CD4-positive, CD25-positive, alpha-beta regulatory T cell (primary cell): Measurements from ENCODE around the gene JMY. TPM values are rescaled to one million over a fixed set of nuclear protein-coding genes. Genes with fewer than 3 reads are reported as not detected.
"Not testable (repeated sequence)": the region's sequence is repeated elsewhere in the genome, so short reads cannot be mapped to it uniquely, and the experiment has no call there.

ENCODE experiments used
- ATAC-seq, 2 donors: fragments of 150-1000 bp; cut with Tn5 transposase; one replicate each; pipeline ENCODE4 v1.10.0; 2021; ENCODE audit warnings: low read depth in 2 of 2, moderate number of reproducible peaks in 2 of 2, moderate library complexity in 1 of 2
- DNase-seq, 3 donors: peaks; one replicate each; pipeline versions ENCODE4 v3.0.0 to v3.0.0-alpha.2; 2012 to 2022; ENCODE audit warnings: mixed read lengths in 1 of 3
- H3K27ac ChIP-seq: one replicate; pipeline ENCODE4 v1.7.0; 2013; ENCODE audit warnings: mild to moderate bottlenecking, low read length; ENCODE audit not compliant: insufficient read depth, poor library complexity, severe bottlenecking
- H3K27me3 ChIP-seq: one replicate; pipeline ENCODE4 v1.7.0; 2013; ENCODE audit warnings: low read length; ENCODE audit not compliant: control insufficient read depth, insufficient read depth
- H3K36me3 ChIP-seq: one replicate; pipeline ENCODE4 v1.7.0; 2013; ENCODE audit warnings: mild to moderate bottlenecking, low read length, moderate library complexity; ENCODE audit not compliant: control insufficient read depth, insufficient read depth
- H3K4me1 ChIP-seq: 2 replicates; pipeline ENCODE4 v1.7.0; 2013; ENCODE audit warnings: mild to moderate bottlenecking, low read length; ENCODE audit not compliant: insufficient read depth, control insufficient read depth, poor library complexity, severe bottlenecking
- H3K4me3 ChIP-seq: one replicate; pipeline ENCODE4 v1.7.0; 2013; ENCODE audit warnings: low read depth, mild to moderate bottlenecking, low read length, moderate library complexity
- H3K9me3 ChIP-seq, 2 experiments: 1 replicate in 1 of 2; 2 replicates in 1 of 2; pipeline ENCODE4 v1.7.0; 2013; ENCODE audit warnings: low read length in 2 of 2, mild to moderate bottlenecking in 1 of 2, moderate library complexity in 1 of 2; ENCODE audit not compliant: control insufficient read depth in 2 of 2
- H3K27ac Mint-ChIP-seq, 3 donors: one replicate each; pipeline ENCODE4 v1.8.0; 2020 to 2022; ENCODE audit warnings: mild to moderate bottlenecking in 3 of 3, mixed read lengths in 3 of 3, moderate library complexity in 2 of 3
- H3K27me3 Mint-ChIP-seq: one replicate; pipeline ENCODE4 v1.8.0; 2022; ENCODE audit warnings: mild to moderate bottlenecking, mixed read lengths
- H3K36me3 Mint-ChIP-seq: one replicate; pipeline ENCODE4 v1.8.0; 2020; ENCODE audit warnings: mixed read lengths
- H3K4me1 Mint-ChIP-seq, 4 donors: one replicate each; pipeline ENCODE4 v1.8.0; 2020 to 2022; ENCODE audit warnings: mixed read lengths in 4 of 4, mild to moderate bottlenecking in 1 of 4
- H3K4me3 Mint-ChIP-seq, 4 donors: one replicate each; pipeline ENCODE4 v1.8.0; 2020 to 2022; ENCODE audit warnings: mild to moderate bottlenecking in 4 of 4, mixed read lengths in 4 of 4, moderate library complexity in 3 of 4
- H3K9me3 Mint-ChIP-seq, 7 donors: one replicate each; pipeline ENCODE4 v1.8.0; 2020 to 2022; ENCODE audit warnings: mixed read lengths in 7 of 7, mild to moderate bottlenecking in 3 of 7, moderate library complexity in 2 of 7
- polyA plus RNA-seq, 4 donors: library from polyadenylated mRNA; unstranded; fragments of 300-500 nt; fragmentation: Illumina TruSeq; gene quantifications; one replicate each; pipeline ENCODE4 v1.2.3, GENCODE V29; 2021
- total RNA-seq: library from RNA; stranded (reverse); gene quantifications from one replicate; pipeline ENCODE4 v1.2.3, GENCODE V29; 2022

Gene JMY
- total and polyA plus RNA-seq, 5 donors from 2014 or later = 4.9 to 71.6 (median 6.2) TPM

GRCh38 chr5:79240561-79240960 is 4.6 kb downstream of the JMY start:
- peaks cover under 1% of the 10 kb centered on the region for H3K27me3 Mint-ChIP-seq
- Histone ChIP-seq H3K36me3 (no peaks in the 10 kb centered on the region), H3K27ac (no peak overlapping the region), H3K4me3 (peak overlapping the region; percentile 75), H3K9me3 (no peaks in the 10 kb centered on the region), H3K4me1 (peaks cover 51% of the 10 kb centered on the region), H3K27me3 (no peaks in the 10 kb centered on the region)
- peaks cover 5% of the 10 kb centered on the region for H3K36me3 Mint-ChIP-seq
- H3K4me3 Mint-ChIP-seq = peak overlapping the region; percentile 83 to 94 (median 86)
- peaks cover 42 to 75% (median 65%) of the 10 kb centered on the region in 4 donors for H3K4me1 Mint-ChIP-seq
- no peaks in the 10 kb centered on the region for H3K9me3 Mint-ChIP-seq
- DNase-seq (peak in 1 of 3 donors; percentile 23), ATAC-seq (no peak)
- H3K27ac Mint-ChIP-seq = no peak overlapping the region

GRCh38 chr5:79241535-79241979 is 5.6 kb downstream of the JMY start:
- Histone ChIP-seq H3K36me3 (no peaks in the 10 kb centered on the region), H3K9me3 (no peaks in the 10 kb centered on the region), H3K27ac (no peak overlapping the region), H3K4me3 (peak overlapping the region; percentile 75), H3K27me3 (no peaks in the 10 kb centered on the region), H3K4me1 (peaks cover 51% of the 10 kb centered on the region)
- Mint-ChIP-seq H3K9me3 (no peaks in the 10 kb centered on the region), H3K4me1 (peaks cover 50 to 83% (median 70%) of the 10 kb centered on the region in 4 donors), H3K36me3 (peaks cover 5% of the 10 kb centered on the region), H3K27me3 (no peaks in the 10 kb centered on the region), H3K27ac (peak overlapping the region in 2 of 3 donors; percentile 7 to 79), H3K4me3 (peak overlapping the region; percentile 65 to 94 (median 74))
- no peak for DNase-seq
- ATAC-seq = no peak

- H3K4me1 ChIP-seq = peaks cover 49% of the 10 kb centered on the region
- Mint-ChIP-seq H3K27me3 (no peaks in the 10 kb centered on the region), H3K4me3 (peak overlapping the region; percentile 65 to 94 (median 76)), H3K4me1 (peaks cover 55 to 87% (median 72%) of the 10 kb centered on the region in 4 donors), H3K9me3 (no peaks in the 10 kb centered on the region), H3K36me3 (peaks cover 5% of the 10 kb centered on the region), H3K27ac (peak overlapping the region; percentile 7 to 79 (median 12))
- H3K27me3 ChIP-seq = no peaks in the 10 kb centered on the region
- no peaks in the 10 kb centered on the region for H3K36me3 ChIP-seq
- H3K4me3 ChIP-seq = peak overlapping the region; percentile 75
- DNase-seq (no peak), ATAC-seq (no peak)
- H3K27ac ChIP-seq = no peak overlapping the region
- H3K9me3 ChIP-seq = no peaks in the 10 kb centered on the region
Measured at GRCh38 chr5:79242242-79243039, 6.5 kb downstream of the JMY start.

- no peak for DNase-seq
- no peak overlapping the region for H3K27ac Mint-ChIP-seq
- Histone ChIP-seq H3K4me1 (peaks cover 43% of the 10 kb centered on the region), H3K4me3 (peak overlapping the region; percentile 75), H3K27ac (no peak overlapping the region), H3K9me3 (no peaks in the 10 kb centered on the region), H3K36me3 (no peaks in the 10 kb centered on the region), H3K27me3 (no peaks in the 10 kb centered on the region)
- no peaks in the 10 kb centered on the region for H3K9me3 Mint-ChIP-seq
- peaks cover 5% of the 10 kb centered on the region for H3K36me3 Mint-ChIP-seq
- peak overlapping the region in 3 of 4 donors; percentile 5 to 65 (median 53) for H3K4me3 Mint-ChIP-seq
- H3K27me3 Mint-ChIP-seq = no peaks in the 10 kb centered on the region
- ATAC-seq = no peak
- peaks cover 53 to 86% (median 66%) of the 10 kb centered on the region in 4 donors for H3K4me1 Mint-ChIP-seq
Measured at GRCh38 chr5:79243224-79243623, 7.3 kb downstream of the JMY start.

DNA sequence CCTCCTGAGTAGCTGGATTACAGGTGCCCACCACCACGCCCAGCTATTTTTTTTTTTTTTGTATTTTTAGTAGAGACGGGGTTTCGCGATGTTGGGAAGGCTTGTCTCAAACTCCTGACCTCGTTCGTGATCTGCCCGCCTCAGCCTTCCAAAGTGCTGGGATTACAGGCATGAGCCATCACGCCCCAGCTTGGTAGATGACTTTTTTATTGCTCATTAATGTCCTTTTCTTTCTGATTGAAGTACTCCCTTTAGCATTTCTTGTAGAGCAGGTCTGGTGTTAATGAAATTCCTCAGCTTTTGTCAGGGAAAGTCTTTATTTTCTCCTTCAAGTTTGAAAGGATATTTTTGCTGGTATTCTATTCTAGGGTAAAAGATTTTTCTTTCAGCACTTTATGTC is 18.1 kb downstream of the JMY start:
- H3K36me3 ChIP-seq, H3K9me3 Mint-ChIP-seq, H3K36me3 Mint-ChIP-seq, H3K27me3 ChIP-seq, H3K4me1 ChIP-seq, H3K4me3 ChIP-seq, H3K9me3 ChIP-seq, H3K27ac Mint-ChIP-seq, H3K27ac ChIP-seq, DNase-seq, ATAC-seq, H3K27me3 Mint-ChIP-seq: not testable (repeated sequence)
- H3K4me3 Mint-ChIP-seq = peak overlapping the region in 1 of 4 donors; percentile 39
- H3K4me1 Mint-ChIP-seq = peaks cover 49 to 85% (median 61%) of the 10 kb centered on the region in 4 donors

GRCh38 chr5:79255786-79256557 is 20.0 kb downstream of the JMY start:
- H3K36me3 ChIP-seq = no peaks in the 10 kb centered on the region
- H3K27ac Mint-ChIP-seq = no peak overlapping the region
- H3K27me3 ChIP-seq = no peaks in the 10 kb centered on the region
- DNase-seq (no peak), ATAC-seq (no peak)
- peaks cover 8% of the 10 kb centered on the region for H3K36me3 Mint-ChIP-seq
- no peaks in the 10 kb centered on the region for H3K27me3 Mint-ChIP-seq
- H3K9me3 ChIP-seq = no peaks in the 10 kb centered on the region
- H3K27ac ChIP-seq = no peak overlapping the region
- no peaks in the 10 kb centered on the region for H3K4me1 ChIP-seq
- H3K9me3 Mint-ChIP-seq = peaks cover 0 to 6% (median 0%) of the 10 kb centered on the region in 7 donors
- peak overlapping the region in 1 of 4 donors; percentile 34 for H3K4me3 Mint-ChIP-seq
- H3K4me3 ChIP-seq = no peak overlapping the region
- peaks cover 39 to 71% (median 42%) of the 10 kb centered on the region in 4 donors for H3K4me1 Mint-ChIP-seq

- peak overlapping the region in 1 of 4 donors; percentile 34 for H3K4me3 Mint-ChIP-seq
- peaks cover 8% of the 10 kb centered on the region for H3K36me3 Mint-ChIP-seq
- H3K4me1 ChIP-seq = no peaks in the 10 kb centered on the region
- H3K27me3 ChIP-seq = no peaks in the 10 kb centered on the region
- H3K9me3 Mint-ChIP-seq = peaks cover 0 to 6% (median 0%) of the 10 kb centered on the region in 7 donors
- no peaks in the 10 kb centered on the region for H3K27me3 Mint-ChIP-seq
- no peaks in the 10 kb centered on the region for H3K36me3 ChIP-seq
- no peak overlapping the region for H3K4me3 ChIP-seq
- H3K27ac ChIP-seq = no peak overlapping the region
- DNase-seq (no peak), ATAC-seq (no peak)
- H3K9me3 ChIP-seq = no peaks in the 10 kb centered on the region
- peaks cover 36 to 72% (median 42%) of the 10 kb centered on the region in 4 donors for H3K4me1 Mint-ChIP-seq
- H3K27ac Mint-ChIP-seq = peak overlapping the region in 1 of 3 donors; percentile 33
Measured at GRCh38 chr5:79256563-79256962, 20.6 kb downstream of the JMY start.
